Calu3 (cell line): Measurements from ENCODE around the gene DMAC2. TPM values are rescaled to one million over a fixed set of nuclear protein-coding genes. Genes with fewer than 3 reads are reported as not detected.

Experiments
- BruUV-seq: library from RNA; stranded (reverse); fragments of 400-500 nt; replicated peaks from 2 replicates; lab custom pipeline; 2021; lab: Mats Ljungman, UMichigan
- CTCF ChIA-PET: fragments of 300-600 bp; sonication (Branson Sonifier 250); formaldehyde crosslinking; loops from one replicate; lab custom pipeline; 2022; ENCODE audit warnings: antibody characterized with exemption; lab: Charles Lee
- DNase-seq: peaks from one replicate; pipeline ENCODE4 v3.0.0; 2022
- H3K27ac Mint-ChIP-seq: one replicate; pipeline ENCODE4 v1.8.0; 2022; ENCODE audit warnings: mixed read lengths; ENCODE audit not compliant: unreplicated experiment
- H3K27me3 Mint-ChIP-seq: one replicate; pipeline ENCODE4 v1.8.0; 2022; ENCODE audit warnings: mixed read lengths; ENCODE audit not compliant: unreplicated experiment
- H3K36me3 Mint-ChIP-seq: one replicate; pipeline ENCODE4 v1.8.0; 2022; ENCODE audit warnings: mild to moderate bottlenecking, moderate library complexity, mixed read lengths; ENCODE audit not compliant: insufficient read depth, unreplicated experiment
- H3K4me1 Mint-ChIP-seq: one replicate; pipeline ENCODE4 v1.8.0; 2022; ENCODE audit warnings: mild to moderate bottlenecking, low read depth, mixed read lengths; ENCODE audit not compliant: unreplicated experiment
- H3K4me3 Mint-ChIP-seq: one replicate; pipeline ENCODE4 v1.8.0; 2022; ENCODE audit warnings: mild to moderate bottlenecking, low read depth, moderate library complexity, mixed read lengths; ENCODE audit not compliant: unreplicated experiment
- H3K9me3 Mint-ChIP-seq: one replicate; pipeline ENCODE4 v1.8.0; 2022; ENCODE audit warnings: low read depth, mixed read lengths; ENCODE audit not compliant: unreplicated experiment
- intact Hi-C: fragments of 100-400 bp; cut with micrococcal nuclease; formaldehyde crosslinking; loops from one replicate; pipeline ENCODE4 v1.10.0; 2022; ENCODE audit not compliant: unreplicated experiment
- total RNA-seq: library from RNA; stranded (reverse); gene quantifications from 2 replicates; pipeline ENCODE4 v1.2.3, GENCODE V29; 2022
- TF ChIP-seq, protein P1 (sequence below): fragments of 200-600 bp; IDR thresholded peaks from one replicate; pipeline ENCODE4 v1.8.0; 2022; ENCODE audit warnings: antibody characterized with exemption; ENCODE audit not compliant: unreplicated experiment

The DMAC2 gene
- total RNA-seq, 1 experiment from 2014 or later, result 50.5 TPM

DNA sequence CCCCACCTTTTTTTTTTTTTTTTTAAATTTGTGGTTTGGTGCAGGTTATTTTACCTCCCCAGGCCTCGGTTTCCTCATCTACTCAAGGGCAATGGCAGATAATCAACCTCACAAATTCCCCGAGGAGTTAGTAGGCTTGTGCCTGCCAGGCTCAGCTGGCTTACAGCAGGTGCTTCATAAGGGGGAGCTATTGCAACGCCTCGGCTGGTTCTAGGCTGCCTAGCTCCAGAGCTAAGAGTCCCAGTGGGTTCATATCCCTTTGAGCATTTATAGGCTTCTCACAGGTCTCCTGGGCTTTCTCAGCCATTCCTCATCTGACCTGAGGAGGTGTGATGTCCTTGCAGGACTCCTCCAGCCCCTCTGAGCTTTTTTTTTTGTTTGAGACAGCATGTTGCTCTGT is 31.5 kb downstream of the DMAC2 start:
- H3K4me1 Mint-ChIP-seq, result peaks cover 19% of the 10 kb centered on the region
- H3K36me3 Mint-ChIP-seq, result no peaks in the 10 kb centered on the region
- H3K27ac Mint-ChIP-seq, result no peak overlapping the region
- DNase-seq, result no peak
- no peak overlapping the region for H3K4me3 Mint-ChIP-seq
- no peaks in the 10 kb centered on the region for H3K27me3 Mint-ChIP-seq
- H3K9me3 Mint-ChIP-seq, result no peaks in the 10 kb centered on the region
- CTCF ChIA-PET, result interaction anchor here (0.6 to 2.1 kb wide), 3 partner anchors 10 to 80 kb away, joined by 3 to 7 read pairs (median 4); partner anchors contain the start of gene DMAC2
- no TSS peak for BruUV-seq
- intact Hi-C loops, result no loop called here
- TF ChIP-seq, protein P1, sequence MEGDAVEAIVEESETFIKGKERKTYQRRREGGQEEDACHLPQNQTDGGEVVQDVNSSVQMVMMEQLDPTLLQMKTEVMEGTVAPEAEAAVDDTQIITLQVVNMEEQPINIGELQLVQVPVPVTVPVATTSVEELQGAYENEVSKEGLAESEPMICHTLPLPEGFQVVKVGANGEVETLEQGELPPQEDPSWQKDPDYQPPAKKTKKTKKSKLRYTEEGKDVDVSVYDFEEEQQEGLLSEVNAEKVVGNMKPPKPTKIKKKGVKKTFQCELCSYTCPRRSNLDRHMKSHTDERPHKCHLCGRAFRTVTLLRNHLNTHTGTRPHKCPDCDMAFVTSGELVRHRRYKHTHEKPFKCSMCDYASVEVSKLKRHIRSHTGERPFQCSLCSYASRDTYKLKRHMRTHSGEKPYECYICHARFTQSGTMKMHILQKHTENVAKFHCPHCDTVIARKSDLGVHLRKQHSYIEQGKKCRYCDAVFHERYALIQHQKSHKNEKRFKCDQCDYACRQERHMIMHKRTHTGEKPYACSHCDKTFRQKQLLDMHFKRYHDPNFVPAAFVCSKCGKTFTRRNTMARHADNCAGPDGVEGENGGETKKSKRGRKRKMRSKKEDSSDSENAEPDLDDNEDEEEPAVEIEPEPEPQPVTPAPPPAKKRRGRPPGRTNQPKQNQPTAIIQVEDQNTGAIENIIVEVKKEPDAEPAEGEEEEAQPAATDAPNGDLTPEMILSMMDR, result no peak

DNA sequence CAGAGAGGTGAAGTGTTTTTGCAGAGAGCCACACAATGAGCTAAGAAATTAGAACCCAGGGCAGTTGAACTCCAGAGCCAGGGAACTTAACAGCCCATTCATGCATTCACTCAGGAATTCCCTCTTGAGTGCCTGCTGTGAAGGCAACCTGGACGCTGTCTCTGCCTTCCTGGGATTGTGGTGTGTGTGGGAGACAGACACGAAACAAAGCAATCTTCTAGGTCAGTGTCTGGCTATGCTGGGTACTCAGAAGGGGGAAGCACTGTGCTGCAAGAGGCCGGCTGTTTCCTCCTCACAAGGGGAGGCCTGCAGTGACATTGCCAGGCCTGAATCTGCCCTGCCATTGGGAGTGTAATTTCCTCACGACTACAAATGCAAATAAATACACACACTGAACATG is 32.4 kb downstream of the DMAC2 start:
- no peak for DNase-seq
- CTCF ChIA-PET, result interaction anchor here (0.6 to 1.0 kb wide), 2 partner anchors 11 to 1802 kb away, joined by 3 to 4 read pairs; no protein-coding TSS in a partner anchor
- Mint-ChIP-seq H3K27me3 (no peaks in the 10 kb centered on the region), H3K4me3 (no peak overlapping the region), H3K27ac (no peak overlapping the region), H3K36me3 (no peaks in the 10 kb centered on the region), H3K9me3 (no peaks in the 10 kb centered on the region), H3K4me1 (peaks cover 19% of the 10 kb centered on the region)
- TF ChIP-seq, protein P1, result no peak
- no TSS peak for BruUV-seq
- intact Hi-C loops, result no loop called here

DNA sequence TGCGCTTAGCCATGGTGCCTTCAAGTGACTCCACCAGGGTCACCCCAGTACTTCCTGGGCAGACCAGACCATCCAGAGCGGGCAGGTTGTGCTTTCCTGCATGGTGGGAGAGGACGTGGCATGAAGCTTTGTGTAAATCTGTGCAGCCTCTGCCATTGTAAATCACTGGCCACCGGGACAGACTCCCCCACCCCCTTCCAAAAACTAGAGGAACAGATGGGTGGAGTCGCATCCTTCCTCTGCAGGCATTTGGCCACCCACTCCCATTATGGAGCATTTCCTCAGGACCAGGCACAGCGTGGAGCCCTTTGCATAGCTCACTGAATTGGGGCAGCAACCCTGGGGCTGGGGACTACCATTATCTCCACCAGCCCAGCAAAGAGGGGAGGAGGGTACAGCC is 33.9 kb downstream of the DMAC2 start:
- H3K27ac Mint-ChIP-seq, result no peak overlapping the region
- peaks cover 19% of the 10 kb centered on the region for H3K4me1 Mint-ChIP-seq
- CTCF ChIA-PET, result no interaction called here
- H3K36me3 Mint-ChIP-seq, result no peaks in the 10 kb centered on the region
- no peaks in the 10 kb centered on the region for H3K9me3 Mint-ChIP-seq
- H3K4me3 Mint-ChIP-seq, result no peak overlapping the region
- BruUV-seq, result no TSS peak
- no peak for DNase-seq
- intact Hi-C loops, result no loop called here
- TF ChIP-seq, protein P1, result no peak
- H3K27me3 Mint-ChIP-seq, result no peaks in the 10 kb centered on the region

DNA sequence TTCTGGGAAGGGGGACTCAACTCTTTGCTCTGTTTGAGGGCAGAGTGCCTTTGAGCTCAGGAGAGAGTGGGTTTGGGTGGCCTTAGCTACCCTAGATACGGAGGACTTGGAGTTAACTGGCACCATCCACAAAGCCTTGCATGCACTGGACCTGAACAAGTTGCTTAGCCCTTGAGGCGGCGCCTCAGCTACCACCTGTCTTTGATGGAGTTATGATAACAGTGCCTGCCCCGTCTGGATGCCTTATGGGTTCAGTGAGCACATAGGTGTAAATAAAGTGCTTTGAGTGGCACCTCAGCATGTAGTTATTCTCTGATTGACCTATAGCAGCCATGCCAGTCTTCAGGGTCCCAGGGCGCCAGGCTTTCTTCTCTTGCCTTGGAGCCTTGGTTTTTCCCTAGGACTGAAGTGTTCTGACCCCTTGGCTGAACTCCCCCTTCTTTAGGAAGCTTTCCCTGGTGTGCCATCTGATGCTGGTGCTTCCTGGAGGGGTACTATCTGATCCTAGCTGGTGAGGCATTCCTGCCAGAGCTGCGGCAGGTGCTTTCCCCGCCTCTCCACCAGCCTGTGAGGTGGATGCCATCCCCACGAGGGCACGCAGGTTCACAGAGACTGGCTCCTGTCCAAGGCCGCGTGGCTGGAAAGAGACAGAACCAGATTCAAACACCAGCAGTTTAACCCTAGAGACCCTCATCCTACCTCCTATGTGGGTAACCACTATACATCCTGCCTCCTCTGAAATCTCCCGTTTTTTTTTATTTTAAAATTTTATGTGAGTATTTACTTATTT is 36.3 kb downstream of the DMAC2 start:
- no TSS peak for BruUV-seq
- no peak for DNase-seq
- H3K9me3 Mint-ChIP-seq, result no peaks in the 10 kb centered on the region
- H3K4me3 Mint-ChIP-seq, result no peak overlapping the region
- no peaks in the 10 kb centered on the region for H3K27me3 Mint-ChIP-seq
- intact Hi-C loops, result no loop called here
- TF ChIP-seq, protein P1, result no peak
- peaks cover 16% of the 10 kb centered on the region for H3K4me1 Mint-ChIP-seq
- CTCF ChIA-PET, result no interaction called here
- H3K27ac Mint-ChIP-seq, result no peak overlapping the region
- peaks cover 1% of the 10 kb centered on the region for H3K36me3 Mint-ChIP-seq
